ENCODE data around the gene PASK.

Gene PASK

GRCh38 chr2:241066171-241066892, 82.9 kb downstream of the PASK start:
- no peak for DNase-seq (ENCODE audit: low spot score)

GRCh38 chr2:241065355-241065803, 83.9 kb downstream of the PASK start:
- no peak for DNase-seq (ENCODE audit: low spot score)

- no peak for DNase-seq (ENCODE audit: low spot score)
Observed at GRCh38 chr2:241064802-241065354, 84.4 kb downstream of the PASK start.

- DNase-seq (ENCODE audit: low spot score): no peak
Observed at GRCh38 chr2:241064008-241064801, 85.1 kb downstream of the PASK start.

- DNase-seq (ENCODE audit: low spot score): no peak
Observed at GRCh38 chr2:241063587-241063986, 85.7 kb downstream of the PASK start.

- no peak for DNase-seq (ENCODE audit: low spot score)
Observed at GRCh38 chr2:241063093-241063551, 86.2 kb downstream of the PASK start.

- DNase-seq (ENCODE audit: low spot score): no peak
Observed at GRCh38 chr2:241062389-241063092, 86.7 kb downstream of the PASK start.

GRCh38 chr2:241061275-241061674, 88.0 kb downstream of the PASK start:
- DNase-seq (ENCODE audit: low spot score): no peak

Measured in left forelimb (tissue), 1 donor.